Stimulated activated memory B cell treated with anti-CD40 and anti-IgM and Interleukin-4, amounts not matched to agents 10 μg/mL and 1 μg/mL and 100 μg/mL, for 72 hours (primary cell): ENCODE measurements around the gene PACS1.

Source experiments
- ATAC-seq: fragments of 150-1000 bp; cut with Tn5 transposase; 2 replicates; pipeline ENCODE4 v1.10.0; 2021
- H3K27ac Mint-ChIP-seq: one replicate; pipeline ENCODE4 v1.8.0; 2022; ENCODE audit warnings: mild to moderate bottlenecking, mixed read lengths
- H3K27me3 Mint-ChIP-seq: one replicate; pipeline ENCODE4 v1.8.0; 2022; ENCODE audit warnings: mixed read lengths
- H3K36me3 Mint-ChIP-seq: one replicate; pipeline ENCODE4 v1.8.0; 2022; ENCODE audit warnings: mixed read lengths
- H3K4me1 Mint-ChIP-seq: one replicate; pipeline ENCODE4 v1.8.0; 2022; ENCODE audit warnings: mixed read lengths
- H3K4me3 Mint-ChIP-seq: one replicate; pipeline ENCODE4 v1.8.0; 2022; ENCODE audit warnings: mild to moderate bottlenecking, moderate library complexity, mixed read lengths
- H3K9me3 Mint-ChIP-seq: one replicate; pipeline ENCODE4 v1.8.0; 2022; ENCODE audit warnings: mixed read lengths

PACS1 gene

DNA sequence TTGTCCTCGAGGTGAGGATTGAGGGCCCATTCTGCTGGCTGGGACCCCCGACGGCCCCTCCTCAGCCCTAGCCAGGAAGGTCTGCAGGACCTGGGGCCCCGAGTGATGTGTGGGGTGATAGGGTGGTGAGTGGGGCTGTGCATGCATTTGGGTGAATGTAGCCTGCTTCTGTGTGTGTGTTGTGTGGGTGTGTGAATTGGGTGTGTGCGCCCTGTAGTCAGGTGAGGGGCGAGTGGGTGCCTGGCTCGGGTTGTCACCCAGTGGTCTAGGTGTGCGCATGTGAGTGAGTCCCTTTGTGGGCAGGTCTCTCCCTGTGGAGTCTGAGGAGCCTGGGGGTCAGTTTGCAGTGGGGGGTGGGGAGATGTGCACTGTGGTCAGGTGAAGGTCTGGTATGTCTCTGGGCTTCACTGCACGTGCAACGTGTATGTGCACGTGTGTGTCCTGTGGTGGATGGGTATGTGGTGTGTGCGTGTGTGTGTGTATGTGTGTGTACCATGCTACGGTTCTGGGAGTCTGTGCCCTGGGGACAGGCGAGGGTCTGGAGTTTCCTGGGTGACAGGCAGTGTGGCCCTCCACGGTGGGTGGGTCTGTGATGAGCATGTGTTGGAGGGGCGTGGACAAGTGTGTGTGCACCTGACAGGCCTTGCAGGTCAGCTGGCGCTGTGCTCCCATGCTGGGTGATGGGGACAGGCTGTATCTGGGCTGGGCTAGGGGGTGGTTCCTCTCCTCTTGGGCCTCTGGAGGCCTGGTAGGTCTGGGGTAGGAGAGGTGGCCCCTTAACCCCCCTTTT, 222.7 kb downstream of the PACS1 start:
- ATAC-seq: no peak
- H3K27ac Mint-ChIP-seq: no peak overlapping the region
- H3K36me3 Mint-ChIP-seq: no peaks in the 10 kb centered on the region
- no peak overlapping the region for H3K4me3 Mint-ChIP-seq
- peaks cover 40% of the 10 kb centered on the region for H3K27me3 Mint-ChIP-seq
- H3K4me1 Mint-ChIP-seq: peaks cover 33% of the 10 kb centered on the region
- no peaks in the 10 kb centered on the region for H3K9me3 Mint-ChIP-seq

DNA sequence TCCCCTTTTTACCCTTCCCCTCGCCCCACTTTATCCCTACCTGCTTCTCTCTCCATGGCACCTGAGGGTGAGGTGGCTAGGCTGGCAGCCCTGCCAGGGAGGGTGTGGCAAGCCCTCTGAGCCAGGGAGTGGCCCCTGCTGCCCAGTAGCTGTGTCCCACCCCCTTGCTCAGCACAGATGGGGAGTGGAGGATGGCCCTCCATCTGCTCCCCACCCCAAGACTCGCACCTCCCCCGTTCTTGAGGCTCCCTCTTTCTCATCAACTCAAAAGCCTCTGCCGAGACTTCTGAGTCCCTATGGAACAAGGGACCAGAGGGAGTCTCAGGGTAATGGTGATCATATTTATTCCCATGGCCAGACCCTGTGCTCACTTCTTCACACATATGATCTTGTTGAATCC, 223.3 kb downstream of the PACS1 start:
- H3K27me3 Mint-ChIP-seq: peaks cover 40% of the 10 kb centered on the region
- no peak overlapping the region for H3K27ac Mint-ChIP-seq
- H3K36me3 Mint-ChIP-seq: no peaks in the 10 kb centered on the region
- no peak for ATAC-seq
- no peaks in the 10 kb centered on the region for H3K9me3 Mint-ChIP-seq
- peak overlapping the region; percentile 39 for H3K4me3 Mint-ChIP-seq
- peaks cover 27% of the 10 kb centered on the region for H3K4me1 Mint-ChIP-seq

DNA sequence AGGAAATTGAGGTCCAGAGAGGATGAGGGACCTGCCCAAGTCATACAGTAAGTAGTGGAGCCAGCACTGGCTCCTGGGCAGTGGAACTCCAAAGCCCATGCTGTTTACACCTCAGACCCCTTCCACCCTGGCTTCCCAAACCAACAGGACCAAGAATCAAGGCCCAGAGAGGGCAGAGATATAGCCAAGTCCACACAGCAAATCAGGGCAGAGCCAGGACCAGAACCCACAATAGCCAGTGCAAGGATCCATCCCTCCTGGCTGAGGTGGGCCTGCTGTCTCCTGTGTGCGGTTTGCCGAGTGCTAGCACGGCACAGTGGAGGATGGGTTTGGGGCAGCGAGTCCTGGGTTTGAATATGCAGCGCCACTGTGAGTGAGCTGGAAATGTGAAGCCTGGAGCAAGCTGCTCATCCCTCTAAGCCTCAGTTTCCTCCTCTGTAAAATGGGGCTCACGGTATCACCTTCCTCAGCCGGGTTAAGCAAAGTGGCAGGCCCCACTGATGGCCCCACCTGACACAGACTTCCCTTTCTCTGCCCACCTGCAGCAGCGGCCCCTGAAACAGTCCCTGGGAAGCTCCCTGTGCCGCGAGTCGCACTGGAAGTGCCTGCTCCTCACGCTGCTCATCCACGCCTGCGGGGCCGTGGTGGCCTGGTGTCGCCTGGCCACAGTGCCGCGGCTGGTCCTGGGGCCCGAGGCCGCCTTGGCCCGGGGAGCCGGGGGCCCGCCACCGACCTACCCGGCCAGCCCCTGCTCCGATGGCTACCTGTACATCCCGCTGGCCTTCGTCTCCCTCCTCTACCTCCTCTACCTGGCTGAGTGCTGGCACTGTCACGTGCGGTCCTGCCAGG, 223.9 kb downstream of the PACS1 start:
- Mint-ChIP-seq H3K4me3 (no peak overlapping the region), H3K27me3 (peaks cover 40% of the 10 kb centered on the region), H3K9me3 (no peaks in the 10 kb centered on the region), H3K4me1 (peaks cover 24% of the 10 kb centered on the region), H3K36me3 (no peaks in the 10 kb centered on the region), H3K27ac (no peak overlapping the region)
- no peak for ATAC-seq
